HepG2 (cell line): Measurements from ENCODE around the gene NAV2.

Experiments
- CAMTA2 ChIP-seq: sonication (generic); formaldehyde crosslinking; IDR thresholded peaks from 2 replicates; pipeline ENCODE4 v1.4.0; 2020; ENCODE audit warnings: mild to moderate bottlenecking, missing genetic modification reagents, borderline replicate concordance
- RFXANK ChIP-seq: IDR thresholded peaks from 2 replicates; pipeline ENCODE4 v1.6.1; 2016
- ZNF567 ChIP-seq: sonication (generic); formaldehyde crosslinking; IDR thresholded peaks from 2 replicates; pipeline ENCODE4 v1.8.1; 2023; ENCODE audit warnings: mild to moderate bottlenecking, missing genetic modification reagents, borderline replicate concordance
- ZNF670 ChIP-seq: sonication (generic); formaldehyde crosslinking; IDR thresholded peaks from 2 replicates; pipeline ENCODE4 v1.8.0; 2022; ENCODE audit warnings: mild to moderate bottlenecking, missing genetic modification reagents, borderline replicate concordance
- TF ChIP-seq, protein P1 (sequence below): sonication (generic); formaldehyde crosslinking; IDR thresholded peaks from 2 replicates; pipeline ENCODE4 v1.5.0; 2020; ENCODE audit warnings: mild to moderate bottlenecking, missing genetic modification reagents, moderate library complexity
- TF ChIP-seq, protein P2 (sequence below), 2 experiments: IDR thresholded peaks; 2 replicates each; pipeline ENCODE4 v1.6.1; 2011 to 2012; ENCODE audit warnings: low read length in 2 of 2, borderline replicate concordance in 1 of 2, low read depth in 1 of 2, mild to moderate bottlenecking in 1 of 2, moderate library complexity in 1 of 2

DNA sequence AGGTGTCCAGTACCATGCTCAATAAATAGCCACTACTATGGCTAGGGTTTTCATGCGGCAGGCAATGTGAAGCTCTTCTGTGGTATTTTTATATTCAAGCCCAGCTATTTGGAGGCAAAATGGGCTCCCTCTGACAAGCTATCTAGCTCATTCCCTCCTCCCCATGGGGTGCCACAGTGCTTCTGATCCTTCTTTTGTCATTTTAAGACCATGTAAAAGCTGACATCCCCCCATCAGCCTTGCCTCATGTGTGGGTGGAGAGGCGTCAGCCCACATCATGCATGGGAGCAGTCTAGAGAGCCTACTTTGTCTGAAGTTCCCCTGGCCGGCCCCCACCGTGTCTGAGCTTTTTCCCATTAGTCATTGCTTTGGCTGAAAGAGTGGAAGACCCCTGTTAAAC lies 59.8 kb downstream of the NAV2 start:
- TF ChIP-seq ZNF567 (CRISPR knock-in tag) = no peak
- TF ChIP-seq, protein P1, sequence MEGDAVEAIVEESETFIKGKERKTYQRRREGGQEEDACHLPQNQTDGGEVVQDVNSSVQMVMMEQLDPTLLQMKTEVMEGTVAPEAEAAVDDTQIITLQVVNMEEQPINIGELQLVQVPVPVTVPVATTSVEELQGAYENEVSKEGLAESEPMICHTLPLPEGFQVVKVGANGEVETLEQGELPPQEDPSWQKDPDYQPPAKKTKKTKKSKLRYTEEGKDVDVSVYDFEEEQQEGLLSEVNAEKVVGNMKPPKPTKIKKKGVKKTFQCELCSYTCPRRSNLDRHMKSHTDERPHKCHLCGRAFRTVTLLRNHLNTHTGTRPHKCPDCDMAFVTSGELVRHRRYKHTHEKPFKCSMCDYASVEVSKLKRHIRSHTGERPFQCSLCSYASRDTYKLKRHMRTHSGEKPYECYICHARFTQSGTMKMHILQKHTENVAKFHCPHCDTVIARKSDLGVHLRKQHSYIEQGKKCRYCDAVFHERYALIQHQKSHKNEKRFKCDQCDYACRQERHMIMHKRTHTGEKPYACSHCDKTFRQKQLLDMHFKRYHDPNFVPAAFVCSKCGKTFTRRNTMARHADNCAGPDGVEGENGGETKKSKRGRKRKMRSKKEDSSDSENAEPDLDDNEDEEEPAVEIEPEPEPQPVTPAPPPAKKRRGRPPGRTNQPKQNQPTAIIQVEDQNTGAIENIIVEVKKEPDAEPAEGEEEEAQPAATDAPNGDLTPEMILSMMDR (CRISPR knock-in tag) = no peak
- TF ChIP-seq, protein P2, sequence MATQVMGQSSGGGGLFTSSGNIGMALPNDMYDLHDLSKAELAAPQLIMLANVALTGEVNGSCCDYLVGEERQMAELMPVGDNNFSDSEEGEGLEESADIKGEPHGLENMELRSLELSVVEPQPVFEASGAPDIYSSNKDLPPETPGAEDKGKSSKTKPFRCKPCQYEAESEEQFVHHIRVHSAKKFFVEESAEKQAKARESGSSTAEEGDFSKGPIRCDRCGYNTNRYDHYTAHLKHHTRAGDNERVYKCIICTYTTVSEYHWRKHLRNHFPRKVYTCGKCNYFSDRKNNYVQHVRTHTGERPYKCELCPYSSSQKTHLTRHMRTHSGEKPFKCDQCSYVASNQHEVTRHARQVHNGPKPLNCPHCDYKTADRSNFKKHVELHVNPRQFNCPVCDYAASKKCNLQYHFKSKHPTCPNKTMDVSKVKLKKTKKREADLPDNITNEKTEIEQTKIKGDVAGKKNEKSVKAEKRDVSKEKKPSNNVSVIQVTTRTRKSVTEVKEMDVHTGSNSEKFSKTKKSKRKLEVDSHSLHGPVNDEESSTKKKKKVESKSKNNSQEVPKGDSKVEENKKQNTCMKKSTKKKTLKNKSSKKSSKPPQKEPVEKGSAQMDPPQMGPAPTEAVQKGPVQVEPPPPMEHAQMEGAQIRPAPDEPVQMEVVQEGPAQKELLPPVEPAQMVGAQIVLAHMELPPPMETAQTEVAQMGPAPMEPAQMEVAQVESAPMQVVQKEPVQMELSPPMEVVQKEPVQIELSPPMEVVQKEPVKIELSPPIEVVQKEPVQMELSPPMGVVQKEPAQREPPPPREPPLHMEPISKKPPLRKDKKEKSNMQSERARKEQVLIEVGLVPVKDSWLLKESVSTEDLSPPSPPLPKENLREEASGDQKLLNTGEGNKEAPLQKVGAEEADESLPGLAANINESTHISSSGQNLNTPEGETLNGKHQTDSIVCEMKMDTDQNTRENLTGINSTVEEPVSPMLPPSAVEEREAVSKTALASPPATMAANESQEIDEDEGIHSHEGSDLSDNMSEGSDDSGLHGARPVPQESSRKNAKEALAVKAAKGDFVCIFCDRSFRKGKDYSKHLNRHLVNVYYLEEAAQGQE (IDR thresholded peaks at IDR 0.05; ENCODE audit: borderline replicate concordance in 1 of 2, low read depth in 1 of 2, low read length in 2 of 2) = no peak
- no peak for TF ChIP-seq CAMTA2
- TF ChIP-seq ZNF670 = no peak
- TF ChIP-seq RFXANK (CRISPR knock-in tag) = no peak
